ENCODE measurements around the gene CCDC3. TPM values are rescaled to one million over a fixed set of nuclear protein-coding genes. Genes with fewer than 3 reads are reported as not detected.

CCDC3 gene
- total RNA-seq, 1 donor from 2014 or later = 12.8 TPM

- Histone ChIP-seq H3K4me3 (no peak overlapping the region), H3K36me3 (no peaks in the 10 kb centered on the region), H3K27me3 (no peaks in the 10 kb centered on the region), H3K4me1 (no peaks in the 10 kb centered on the region), H3K27ac (no peak overlapping the region), H3K9me3 (no peaks in the 10 kb centered on the region)
- intact Hi-C loops (cut with DNase I) = no loop called here
- TF ChIP-seq POLR2AphosphoS5 (IDR thresholded peaks at IDR 0.05; ENCODE audit: insufficient read depth in 1 of 2, low read depth in 1 of 2) = no peak
- no peak for TF ChIP-seq POLR2A (IDR thresholded peaks at IDR 0.05)
- no peak for TF ChIP-seq CTCF (IDR thresholded peaks at IDR 0.05)
- DNase-seq (ENCODE audit: extremely low spot score in 2 of 2) = no peak
Measured at GRCh38 chr10:13018171-13018570, 16.7 kb upstream of the CCDC3 start.

GRCh38 chr10:13016886-13017285 is 15.4 kb upstream of the CCDC3 start:
- intact Hi-C loops (cut with DNase I) = loop anchor here (2.0 kb wide), 1 partner anchor 490 kb away; no protein-coding TSS in a partner anchor
- H3K36me3 ChIP-seq = no peaks in the 10 kb centered on the region
- H3K4me3 ChIP-seq = no peak overlapping the region
- no peak overlapping the region for H3K27ac ChIP-seq
- no peak for DNase-seq (ENCODE audit: extremely low spot score in 2 of 2)
- no peaks in the 10 kb centered on the region for H3K4me1 ChIP-seq
- TF ChIP-seq POLR2A (IDR thresholded peaks at IDR 0.05) (no peak), CTCF (IDR thresholded peaks at IDR 0.05) (no peak)
- peaks cover 9% of the 10 kb centered on the region for H3K9me3 ChIP-seq
- H3K27me3 ChIP-seq = no peaks in the 10 kb centered on the region

- intact Hi-C loops (cut with DNase I) = loop anchor here (2.0 kb wide), 1 partner anchor 490 kb away; no protein-coding TSS in a partner anchor
- no peak overlapping the region for H3K4me3 ChIP-seq
- H3K27me3 ChIP-seq = no peaks in the 10 kb centered on the region
- no peak for DNase-seq (ENCODE audit: extremely low spot score in 2 of 2)
- H3K36me3 ChIP-seq = no peaks in the 10 kb centered on the region
- H3K9me3 ChIP-seq = peaks cover 9% of the 10 kb centered on the region
- no peaks in the 10 kb centered on the region for H3K4me1 ChIP-seq
- H3K27ac ChIP-seq = no peak overlapping the region
- TF ChIP-seq POLR2A (IDR thresholded peaks at IDR 0.05) (no peak), POLR2AphosphoS5 (IDR thresholded peaks at IDR 0.05; ENCODE audit: insufficient read depth in 1 of 2, low read depth in 1 of 2) (no peak), CTCF (IDR thresholded peaks at IDR 0.05) (no peak)
Measured at GRCh38 chr10:13016426-13016825, 14.9 kb upstream of the CCDC3 start.

GRCh38 chr10:13006037-13006436 is 4.5 kb upstream of the CCDC3 start:
- Histone ChIP-seq H3K4me3 (no peak overlapping the region), H3K4me1 (peaks cover 1% of the 10 kb centered on the region), H3K36me3 (no peaks in the 10 kb centered on the region), H3K27me3 (no peaks in the 10 kb centered on the region), H3K27ac (no peak overlapping the region), H3K9me3 (no peaks in the 10 kb centered on the region)
- intact Hi-C loops (cut with DNase I) = no loop called here
- TF ChIP-seq POLR2A (IDR thresholded peaks at IDR 0.05) (no peak), POLR2AphosphoS5 (IDR thresholded peaks at IDR 0.05; ENCODE audit: insufficient read depth in 1 of 2, low read depth in 1 of 2) (no peak), CTCF (IDR thresholded peaks at IDR 0.05) (no peak)
- no peak for DNase-seq (ENCODE audit: extremely low spot score in 2 of 2)

GRCh38 chr10:13003759-13004158 is 2.2 kb upstream of the CCDC3 start:
- intact Hi-C loops (cut with DNase I) = no loop called here
- no peak for DNase-seq (ENCODE audit: extremely low spot score in 2 of 2)
- no peak for TF ChIP-seq CTCF (IDR thresholded peaks at IDR 0.05)
- Histone ChIP-seq H3K27ac (no peak overlapping the region), H3K4me1 (peaks cover 12% of the 10 kb centered on the region), H3K9me3 (no peaks in the 10 kb centered on the region), H3K27me3 (no peaks in the 10 kb centered on the region), H3K4me3 (no peak overlapping the region), H3K36me3 (no peaks in the 10 kb centered on the region)
